Stimulated activated CD8-positive, alpha-beta memory T cell treated with anti-CD3 and anti-CD28 coated beads, Interleukin-12 subunit alpha, Interleukin-12 subunit beta, amount 100 ng/mL, for 24 hours (primary cell): ENCODE data around the gene TBC1D7.

Experiments used
- DNase-seq: peaks from one replicate; pipeline ENCODE4 v3.0.0-alpha.2; 2020; ENCODE audit errors: extremely low read depth

TBC1D7 gene

DNA sequence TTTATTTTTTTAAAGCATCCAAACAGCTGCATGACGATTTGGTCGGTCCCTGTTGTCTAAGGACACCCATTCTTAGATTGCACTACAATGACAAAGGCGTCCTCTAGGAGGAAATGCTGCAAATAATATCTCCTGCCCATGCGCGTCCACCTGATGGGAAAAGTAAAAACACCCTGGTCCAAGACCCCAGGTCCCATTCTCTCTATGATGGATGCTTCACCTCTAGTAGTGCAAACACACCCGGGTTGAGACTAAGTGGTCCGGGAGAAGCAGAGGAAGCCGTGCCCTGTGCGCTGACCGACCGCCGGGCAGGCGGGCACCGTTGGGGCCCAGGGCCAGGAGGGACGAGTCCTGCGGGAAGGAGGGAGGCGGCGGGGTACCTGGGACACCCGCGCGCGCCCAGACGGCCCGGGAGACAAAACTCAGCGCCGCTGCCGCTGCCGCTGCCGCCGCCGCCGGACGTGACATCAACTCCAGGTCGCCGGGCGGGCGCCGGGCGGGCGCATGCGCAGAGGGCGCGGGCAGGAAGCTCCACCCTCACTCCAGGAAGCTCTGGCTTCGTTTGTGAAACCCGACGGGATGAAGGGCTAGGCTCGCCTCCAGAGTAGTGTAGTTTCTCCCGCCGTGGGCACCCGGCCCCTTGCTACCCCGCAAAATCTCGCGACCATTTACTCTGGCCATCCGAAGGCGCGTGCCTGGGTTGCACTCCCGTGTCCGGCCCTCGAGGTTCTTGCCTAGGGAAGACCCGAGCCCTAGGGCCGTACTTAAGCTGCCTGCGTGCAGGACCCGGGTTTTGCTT, at the start of gene TBC1D7:
Gene TBC1D7, minus strand, starts transcription at position 462 of the 799 bp plus-strand sequence. CDS start 1,639 bp downstream, outside the sequence.
- peak; percentile 85 for DNase-seq

DNA sequence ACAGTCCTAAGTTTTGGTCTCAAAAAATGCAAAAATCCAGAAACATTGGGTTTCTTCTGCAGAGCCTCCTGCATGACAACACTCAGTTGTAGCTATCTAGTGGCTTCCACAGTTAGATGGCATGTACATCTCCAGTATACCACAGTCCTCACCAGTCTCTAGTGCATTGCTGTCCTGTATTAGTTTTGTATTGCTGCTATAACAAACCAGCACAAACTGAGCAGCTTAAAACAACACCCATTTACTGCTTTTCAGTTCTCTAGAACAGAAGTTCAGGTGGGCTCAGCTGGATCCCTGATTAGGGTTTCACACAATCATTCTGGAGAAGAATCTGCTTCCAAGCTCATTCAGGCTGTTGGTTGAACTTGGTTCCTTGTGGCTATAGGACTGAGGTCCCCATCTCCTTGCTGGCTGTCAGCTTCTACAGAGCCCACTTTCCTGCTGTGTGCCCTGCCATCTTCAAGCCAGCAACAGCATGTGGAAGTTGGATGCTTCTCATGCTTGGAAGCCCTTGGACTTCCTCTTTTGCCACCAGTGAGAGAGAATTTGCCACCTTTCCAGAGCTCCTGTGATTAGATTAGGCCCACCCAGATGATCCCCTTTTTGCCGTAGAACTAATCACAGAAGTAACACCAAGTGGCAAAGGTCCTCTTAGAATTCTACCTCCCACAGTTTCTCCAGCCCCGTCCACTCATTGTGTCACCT, 48.9 kb upstream of the TBC1D7 start:
- no peak for DNase-seq

DNA sequence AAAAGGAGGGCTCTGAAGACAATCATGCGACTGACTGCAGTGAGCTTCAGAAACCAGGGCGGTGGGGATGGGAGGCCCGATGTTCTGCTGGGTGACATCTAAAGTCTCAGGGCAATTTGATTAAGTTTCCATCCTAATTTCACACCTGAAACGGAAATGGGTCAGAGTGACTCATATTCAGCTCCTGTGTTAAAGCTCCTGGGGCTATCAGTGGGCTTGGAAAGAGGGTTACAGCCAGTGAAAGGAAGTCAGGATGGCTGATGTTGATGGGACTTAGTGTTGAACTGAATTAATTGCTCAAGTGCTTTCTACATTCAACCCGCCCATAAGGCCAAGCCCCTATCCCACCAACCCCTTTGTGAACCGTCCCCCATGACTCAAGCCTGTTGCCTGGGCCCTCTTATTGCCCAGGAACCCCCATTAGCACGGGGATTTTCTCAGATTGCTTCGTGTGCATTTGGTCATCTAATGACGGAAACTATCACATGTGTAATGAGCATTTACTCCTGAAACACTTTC, 47.1 kb upstream of the TBC1D7 start:
- peak; percentile 19 for DNase-seq

GRCh38 chr6:13373919-13374318, 45.6 kb upstream of the TBC1D7 start:
- no peak for DNase-seq

- DNase-seq = no peak
Measured at GRCh38 chr6:13373488-13373886, 45.1 kb upstream of the TBC1D7 start.

GRCh38 chr6:13372688-13373487, 44.6 kb upstream of the TBC1D7 start:
- DNase-seq = no peak

DNA sequence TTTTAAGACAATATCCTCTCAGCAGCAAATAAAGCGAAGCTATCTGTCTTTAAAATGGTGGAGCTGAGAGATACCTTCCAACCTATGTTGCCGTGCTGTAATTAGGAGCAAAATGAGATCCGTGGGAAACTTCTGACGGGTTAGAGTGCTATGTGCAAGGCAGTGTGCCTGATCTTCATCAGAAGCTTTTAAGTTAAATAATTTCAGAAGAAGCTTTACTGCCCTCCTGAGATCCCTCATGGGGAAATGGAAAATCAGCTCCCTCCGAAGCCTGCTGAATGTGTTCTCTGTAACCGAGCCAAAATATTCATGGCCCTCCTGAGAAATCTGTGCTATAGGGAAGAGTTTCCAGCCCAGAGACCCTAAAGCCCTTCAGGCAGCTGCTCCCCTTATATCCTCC, 43.7 kb upstream of the TBC1D7 start:
- DNase-seq = no peak

GRCh38 chr6:13371421-13372072, 43.2 kb upstream of the TBC1D7 start:
- no peak for DNase-seq

DNA sequence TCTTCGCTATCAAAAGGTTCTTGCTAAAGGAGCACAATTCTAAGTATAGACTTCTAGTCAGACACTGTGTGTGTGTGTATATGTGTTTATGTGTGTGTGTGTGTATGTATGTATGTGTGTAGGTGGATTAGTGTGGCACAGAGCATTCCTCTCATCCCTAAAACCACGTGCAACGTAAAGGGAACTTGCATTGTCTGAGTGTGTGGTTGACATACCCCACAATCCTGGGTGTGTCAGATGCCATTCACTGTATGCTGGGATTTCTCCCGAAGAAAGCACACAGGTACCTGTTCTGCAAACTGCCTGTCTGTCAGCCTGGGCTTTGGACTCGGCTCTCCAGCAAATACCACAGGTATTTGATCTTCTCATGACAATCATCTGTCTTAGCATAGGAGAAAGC, 42.3 kb upstream of the TBC1D7 start:
- DNase-seq = no peak

GRCh38 chr6:13369591-13369990, 41.3 kb upstream of the TBC1D7 start:
- no peak for DNase-seq

- no peak for DNase-seq
Measured at GRCh38 chr6:13368731-13369115, 40.4 kb upstream of the TBC1D7 start.

GRCh38 chr6:13368079-13368730, 39.9 kb upstream of the TBC1D7 start:
- DNase-seq = no peak

- DNase-seq = no peak
Measured at GRCh38 chr6:13367396-13367795, 39.1 kb upstream of the TBC1D7 start.

DNA sequence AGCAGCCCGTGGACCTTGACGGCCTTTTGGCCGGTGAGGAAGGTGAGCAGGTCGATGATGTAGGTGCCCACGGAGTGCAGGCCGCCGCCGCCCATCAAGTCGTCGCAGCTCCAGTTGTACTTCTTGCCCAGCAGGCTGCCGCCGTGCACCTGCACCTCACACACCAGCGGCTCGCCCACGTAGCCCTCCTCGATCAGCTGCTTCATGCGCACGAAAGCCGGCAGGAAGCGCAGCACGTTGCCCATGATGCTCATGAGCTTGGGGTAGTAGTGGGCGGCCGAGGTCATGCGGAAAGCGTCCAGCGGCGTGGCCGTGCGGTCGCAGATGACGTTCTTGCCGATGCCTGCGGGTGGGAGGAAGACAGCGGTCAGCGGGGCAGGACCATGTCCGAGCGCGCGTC, 37.0 kb upstream of the TBC1D7 start:
- no peak for DNase-seq

DNA sequence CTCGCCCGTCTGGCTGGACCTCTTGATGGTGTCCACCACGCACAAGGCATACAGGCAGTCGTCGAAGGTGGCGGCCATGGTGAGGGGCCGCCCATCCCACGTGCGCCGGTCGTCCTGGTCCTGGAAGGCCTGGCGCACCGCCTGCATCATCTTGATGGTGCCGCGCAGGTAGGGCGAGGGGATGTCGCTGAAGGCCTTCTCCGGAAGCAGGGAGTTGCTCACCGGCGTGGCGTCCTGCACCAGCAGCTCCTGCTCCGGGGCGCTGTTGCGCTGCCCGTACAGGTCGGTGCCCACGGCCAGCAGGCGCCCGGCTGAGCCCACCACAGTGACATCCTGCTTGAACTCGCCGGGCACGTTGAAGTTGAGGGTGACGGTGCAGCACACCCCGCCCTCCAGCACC, 36.5 kb upstream of the TBC1D7 start:
- no peak for DNase-seq

GRCh38 chr6:13362412-13362811, 34.1 kb upstream of the TBC1D7 start:
- DNase-seq = no peak

- DNase-seq = no peak
Measured at GRCh38 chr6:13360671-13361540, 32.6 kb upstream of the TBC1D7 start.

DNA sequence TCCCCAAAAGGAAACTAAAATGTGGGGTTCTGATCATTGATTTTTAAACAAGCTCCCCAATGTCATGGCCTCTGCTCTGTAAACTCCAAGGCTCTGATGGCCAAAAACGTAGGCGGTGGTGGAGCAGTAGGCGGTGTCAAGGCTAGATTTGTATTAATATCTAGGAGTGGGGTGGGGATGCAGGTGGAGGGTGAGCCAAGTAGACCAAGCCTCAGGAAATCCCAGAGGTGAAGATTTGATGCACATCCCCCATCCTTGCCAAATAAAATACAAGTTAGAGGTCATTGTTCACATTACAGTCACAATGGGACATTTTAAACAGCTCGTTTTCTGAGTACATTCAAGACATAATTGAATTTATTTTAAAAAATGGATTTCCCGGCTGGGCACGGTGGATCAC, 30.9 kb upstream of the TBC1D7 start:
- no peak for DNase-seq

DNA sequence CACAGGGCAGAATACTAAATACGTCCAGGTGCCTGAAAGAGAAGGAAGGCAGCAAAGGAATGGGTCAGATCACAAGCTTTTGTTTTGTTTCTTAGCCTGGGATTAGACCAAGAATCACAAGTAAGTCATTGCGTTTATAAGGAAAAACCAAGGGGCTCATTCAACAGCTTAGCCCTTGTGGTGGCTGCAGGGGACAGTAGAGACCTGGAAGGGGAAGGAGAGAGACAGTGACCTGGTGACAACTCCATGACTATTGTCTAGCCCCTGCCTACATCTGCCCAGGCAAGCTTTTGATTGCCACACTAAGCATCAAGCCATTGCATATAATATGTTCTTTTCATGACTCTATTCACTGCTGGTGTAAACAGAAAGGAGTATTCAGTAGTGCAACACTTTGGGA, 30.2 kb upstream of the TBC1D7 start:
- no peak for DNase-seq

DNA sequence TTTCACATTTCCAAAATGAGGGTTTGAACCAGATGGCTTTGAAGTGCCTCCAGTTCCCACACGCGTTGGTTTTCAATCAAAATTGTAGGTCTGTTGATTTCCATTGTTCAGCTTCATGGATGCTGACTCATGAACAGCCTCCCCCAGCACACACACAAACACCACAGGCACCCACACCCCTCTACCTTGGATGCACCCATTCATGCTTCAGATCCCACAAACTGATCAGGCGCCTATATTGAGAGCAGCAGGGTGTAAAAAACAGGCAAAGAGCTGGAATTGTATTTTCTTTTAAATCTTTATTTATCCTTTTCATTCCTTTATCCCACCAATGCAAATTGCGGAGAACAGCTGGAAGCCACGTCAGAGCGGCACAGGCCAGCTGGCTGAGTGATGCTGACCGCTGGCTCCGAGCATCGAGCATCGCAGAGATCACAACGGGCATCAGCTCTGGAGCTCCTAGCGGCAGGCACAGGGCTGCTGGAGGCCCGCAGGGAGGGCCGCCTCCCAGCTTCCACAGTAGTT, 29.3 kb upstream of the TBC1D7 start:
- DNase-seq = no peak
